Neural progenitor cell (in vitro differentiated cells): ENCODE data around the gene TRO.

Source experiments
- CTCF ChIP-seq: fragments of 200-600 bp; sonication (generic); IDR thresholded peaks from 2 replicates; pipeline ENCODE4 v1.5.1; 2017; ENCODE audit warnings: antibody characterized with exemption, mild to moderate bottlenecking
- EZH2 ChIP-seq: fragments of 200-600 bp; sonication (generic); IDR thresholded peaks from 2 replicates; pipeline ENCODE4 v1.6.1; 2017; ENCODE audit warnings: antibody characterized with exemption, mild to moderate bottlenecking, moderate library complexity
- EZH2phosphoT487 ChIP-seq: fragments of 200-600 bp; sonication (generic); IDR thresholded peaks from 2 replicates; pipeline ENCODE4 v1.6.1; 2017; ENCODE audit warnings: antibody characterized with exemption

- TF ChIP-seq CTCF (no peak), EZH2phosphoT487 (no peak), EZH2 (no peak)
Measured at GRCh38 chrX:54921427-54922021, 900 bp downstream of the TRO start.
